ENCODE data around the gene PCNX3. TPM values are rescaled to one million over a fixed set of nuclear protein-coding genes. Genes with fewer than 3 reads are reported as not detected.

Gene PCNX3
- total and polyA plus RNA-seq, 2 of the 13 experiments (the other 11 are each of a cell fraction or from before 2014, with no cell fraction given): 16.2 to 23.0 TPM

DNA sequence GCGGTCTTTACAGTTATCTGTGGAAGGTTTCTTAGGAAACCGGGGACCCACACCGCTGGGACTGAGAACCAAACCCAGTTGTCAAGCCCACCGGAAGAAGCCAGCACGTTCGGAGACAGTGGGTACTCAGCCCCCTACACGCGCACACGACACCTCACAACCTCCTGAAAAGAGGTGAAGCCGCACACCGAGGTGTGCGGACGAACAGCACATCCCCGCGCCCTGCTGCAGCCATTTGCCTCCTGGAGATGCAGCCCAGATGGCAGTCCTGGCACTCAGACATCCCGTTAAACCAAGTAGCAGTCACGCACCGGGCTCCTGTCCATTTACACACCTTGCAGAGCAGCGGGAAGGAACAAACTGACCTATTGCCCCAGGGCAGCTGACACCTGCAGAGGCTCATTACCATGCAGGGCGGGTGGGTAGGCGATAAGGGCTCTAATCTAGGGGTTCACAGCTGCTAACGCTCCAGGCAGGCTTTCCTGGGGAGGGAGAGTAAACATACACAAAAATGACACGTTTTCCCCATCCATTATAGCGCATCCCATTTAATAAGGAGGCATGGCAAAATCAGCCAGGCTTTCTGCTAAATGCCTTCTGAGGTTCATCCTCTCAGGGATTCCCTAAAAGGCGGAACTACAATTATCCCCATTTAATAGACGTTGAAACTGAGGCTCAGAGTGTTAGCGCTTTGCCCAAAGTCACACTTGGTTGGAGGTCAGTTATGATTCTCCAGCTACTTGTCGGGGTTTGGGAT is 40.6 kb upstream of the PCNX3 start (continued):
- TF ChIP-seq, protein P1, sequence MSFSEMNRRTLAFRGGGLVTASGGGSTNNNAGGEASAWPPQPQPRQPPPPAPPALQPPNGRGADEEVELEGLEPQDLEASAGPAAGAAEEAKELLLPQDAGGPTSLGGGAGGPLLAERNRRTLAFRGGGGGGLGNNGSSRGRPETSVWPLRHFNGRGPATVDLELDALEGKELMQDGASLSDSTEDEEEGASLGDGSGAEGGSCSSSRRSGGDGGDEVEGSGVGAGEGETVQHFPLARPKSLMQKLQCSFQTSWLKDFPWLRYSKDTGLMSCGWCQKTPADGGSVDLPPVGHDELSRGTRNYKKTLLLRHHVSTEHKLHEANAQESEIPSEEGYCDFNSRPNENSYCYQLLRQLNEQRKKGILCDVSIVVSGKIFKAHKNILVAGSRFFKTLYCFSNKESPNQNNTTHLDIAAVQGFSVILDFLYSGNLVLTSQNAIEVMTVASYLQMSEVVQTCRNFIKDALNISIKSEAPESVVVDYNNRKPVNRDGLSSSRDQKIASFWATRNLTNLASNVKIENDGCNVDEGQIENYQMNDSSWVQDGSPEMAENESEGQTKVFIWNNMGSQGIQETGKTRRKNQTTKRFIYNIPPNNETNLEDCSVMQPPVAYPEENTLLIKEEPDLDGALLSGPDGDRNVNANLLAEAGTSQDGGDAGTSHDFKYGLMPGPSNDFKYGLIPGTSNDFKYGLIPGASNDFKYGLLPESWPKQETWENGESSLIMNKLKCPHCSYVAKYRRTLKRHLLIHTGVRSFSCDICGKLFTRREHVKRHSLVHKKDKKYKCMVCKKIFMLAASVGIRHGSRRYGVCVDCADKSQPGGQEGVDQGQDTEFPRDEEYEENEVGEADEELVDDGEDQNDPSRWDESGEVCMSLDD (CRISPR knock-in tag; IDR thresholded peaks at IDR 0.05; ENCODE audit: borderline replicate concordance): no peak
- TF ChIP-seq ZNF766 (CRISPR knock-in tag; IDR thresholded peaks at IDR 0.05; ENCODE audit: borderline replicate concordance): no peak
- TF ChIP-seq, protein P2, sequence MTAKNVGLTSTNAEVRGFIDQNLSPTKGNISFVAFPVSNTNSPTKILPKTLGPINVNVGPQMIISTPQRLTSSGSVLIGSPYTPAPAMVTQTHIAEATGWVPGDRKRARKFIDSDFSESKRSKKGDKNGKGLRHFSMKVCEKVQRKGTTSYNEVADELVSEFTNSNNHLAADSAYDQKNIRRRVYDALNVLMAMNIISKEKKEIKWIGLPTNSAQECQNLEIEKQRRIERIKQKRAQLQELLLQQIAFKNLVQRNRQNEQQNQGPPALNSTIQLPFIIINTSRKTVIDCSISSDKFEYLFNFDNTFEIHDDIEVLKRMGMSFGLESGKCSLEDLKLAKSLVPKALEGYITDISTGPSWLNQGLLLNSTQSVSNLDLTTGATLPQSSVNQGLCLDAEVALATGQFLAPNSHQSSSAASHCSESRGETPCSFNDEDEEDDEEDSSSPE (CRISPR knock-in tag; IDR thresholded peaks at IDR 0.05): no peak
- TF ChIP-seq, protein P3, sequence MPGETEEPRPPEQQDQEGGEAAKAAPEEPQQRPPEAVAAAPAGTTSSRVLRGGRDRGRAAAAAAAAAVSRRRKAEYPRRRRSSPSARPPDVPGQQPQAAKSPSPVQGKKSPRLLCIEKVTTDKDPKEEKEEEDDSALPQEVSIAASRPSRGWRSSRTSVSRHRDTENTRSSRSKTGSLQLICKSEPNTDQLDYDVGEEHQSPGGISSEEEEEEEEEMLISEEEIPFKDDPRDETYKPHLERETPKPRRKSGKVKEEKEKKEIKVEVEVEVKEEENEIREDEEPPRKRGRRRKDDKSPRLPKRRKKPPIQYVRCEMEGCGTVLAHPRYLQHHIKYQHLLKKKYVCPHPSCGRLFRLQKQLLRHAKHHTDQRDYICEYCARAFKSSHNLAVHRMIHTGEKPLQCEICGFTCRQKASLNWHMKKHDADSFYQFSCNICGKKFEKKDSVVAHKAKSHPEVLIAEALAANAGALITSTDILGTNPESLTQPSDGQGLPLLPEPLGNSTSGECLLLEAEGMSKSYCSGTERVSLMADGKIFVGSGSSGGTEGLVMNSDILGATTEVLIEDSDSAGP (CRISPR knock-in tag; IDR thresholded peaks at IDR 0.05; ENCODE audit: borderline replicate concordance): 0 out of 2 replicates have a peak, but pooled peaks have one; percentile 22
- TF ChIP-seq KDM3A (CRISPR knock-in tag; IDR thresholded peaks at IDR 0.05; ENCODE audit: low read depth): no peak
- TF ChIP-seq TCF12 (IDR thresholded peaks at IDR 0.05): no peak
- no peak for TF ChIP-seq TCF12 (CRISPR knock-in tag; IDR thresholded peaks at IDR 0.05)
- TF ChIP-seq, protein P4, sequence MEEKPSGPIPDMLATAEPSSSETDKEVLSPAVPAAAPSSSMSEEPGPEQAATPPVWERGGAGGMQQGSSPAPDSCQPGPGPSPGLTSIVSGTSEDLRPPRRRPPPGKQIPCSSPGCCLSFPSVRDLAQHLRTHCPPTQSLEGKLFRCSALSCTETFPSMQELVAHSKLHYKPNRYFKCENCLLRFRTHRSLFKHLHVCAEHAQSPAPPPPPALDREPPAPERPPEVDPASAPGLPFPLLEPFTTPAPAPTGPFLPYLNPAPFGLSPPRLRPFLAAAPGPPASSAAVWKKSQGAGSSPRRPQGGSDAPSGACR (CRISPR knock-in tag; IDR thresholded peaks at IDR 0.05): no peak
- TF ChIP-seq ZBTB20 (CRISPR knock-in tag; IDR thresholded peaks at IDR 0.05; ENCODE audit: borderline replicate concordance, low read depth): no peak
- TF ChIP-seq AHR (CRISPR knock-in tag; IDR thresholded peaks at IDR 0.05): no peak
- TF ChIP-seq NFE2L1 (CRISPR knock-in tag; IDR thresholded peaks at IDR 0.05; ENCODE audit: borderline replicate concordance): no peak
- TF ChIP-seq, protein P5, sequence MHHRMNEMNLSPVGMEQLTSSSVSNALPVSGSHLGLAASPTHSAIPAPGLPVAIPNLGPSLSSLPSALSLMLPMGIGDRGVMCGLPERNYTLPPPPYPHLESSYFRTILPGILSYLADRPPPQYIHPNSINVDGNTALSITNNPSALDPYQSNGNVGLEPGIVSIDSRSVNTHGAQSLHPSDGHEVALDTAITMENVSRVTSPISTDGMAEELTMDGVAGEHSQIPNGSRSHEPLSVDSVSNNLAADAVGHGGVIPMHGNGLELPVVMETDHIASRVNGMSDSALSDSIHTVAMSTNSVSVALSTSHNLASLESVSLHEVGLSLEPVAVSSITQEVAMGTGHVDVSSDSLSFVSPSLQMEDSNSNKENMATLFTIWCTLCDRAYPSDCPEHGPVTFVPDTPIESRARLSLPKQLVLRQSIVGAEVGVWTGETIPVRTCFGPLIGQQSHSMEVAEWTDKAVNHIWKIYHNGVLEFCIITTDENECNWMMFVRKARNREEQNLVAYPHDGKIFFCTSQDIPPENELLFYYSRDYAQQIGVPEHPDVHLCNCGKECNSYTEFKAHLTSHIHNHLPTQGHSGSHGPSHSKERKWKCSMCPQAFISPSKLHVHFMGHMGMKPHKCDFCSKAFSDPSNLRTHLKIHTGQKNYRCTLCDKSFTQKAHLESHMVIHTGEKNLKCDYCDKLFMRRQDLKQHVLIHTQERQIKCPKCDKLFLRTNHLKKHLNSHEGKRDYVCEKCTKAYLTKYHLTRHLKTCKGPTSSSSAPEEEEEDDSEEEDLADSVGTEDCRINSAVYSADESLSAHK (CRISPR knock-in tag; IDR thresholded peaks at IDR 0.05; ENCODE audit: borderline replicate concordance): no peak
- no peak for TF ChIP-seq PAF1 (CRISPR knock-in tag; IDR thresholded peaks at IDR 0.05)
- TF ChIP-seq, protein P6, sequence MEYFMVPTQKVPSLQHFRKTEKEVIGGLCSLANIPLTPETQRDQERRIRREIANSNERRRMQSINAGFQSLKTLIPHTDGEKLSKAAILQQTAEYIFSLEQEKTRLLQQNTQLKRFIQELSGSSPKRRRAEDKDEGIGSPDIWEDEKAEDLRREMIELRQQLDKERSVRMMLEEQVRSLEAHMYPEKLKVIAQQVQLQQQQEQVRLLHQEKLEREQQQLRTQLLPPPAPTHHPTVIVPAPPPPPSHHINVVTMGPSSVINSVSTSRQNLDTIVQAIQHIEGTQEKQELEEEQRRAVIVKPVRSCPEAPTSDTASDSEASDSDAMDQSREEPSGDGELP (IDR thresholded peaks at IDR 0.05; ENCODE audit: borderline replicate concordance, low read depth): peak; percentile 32; the same call in 1 of the 2 replicates
- 0 out of 2 replicates have a peak, but pooled peaks have one; percentile 13 for TF ChIP-seq BRD4 (CRISPR knock-in tag; IDR thresholded peaks at IDR 0.05)
- TF ChIP-seq, protein P7, sequence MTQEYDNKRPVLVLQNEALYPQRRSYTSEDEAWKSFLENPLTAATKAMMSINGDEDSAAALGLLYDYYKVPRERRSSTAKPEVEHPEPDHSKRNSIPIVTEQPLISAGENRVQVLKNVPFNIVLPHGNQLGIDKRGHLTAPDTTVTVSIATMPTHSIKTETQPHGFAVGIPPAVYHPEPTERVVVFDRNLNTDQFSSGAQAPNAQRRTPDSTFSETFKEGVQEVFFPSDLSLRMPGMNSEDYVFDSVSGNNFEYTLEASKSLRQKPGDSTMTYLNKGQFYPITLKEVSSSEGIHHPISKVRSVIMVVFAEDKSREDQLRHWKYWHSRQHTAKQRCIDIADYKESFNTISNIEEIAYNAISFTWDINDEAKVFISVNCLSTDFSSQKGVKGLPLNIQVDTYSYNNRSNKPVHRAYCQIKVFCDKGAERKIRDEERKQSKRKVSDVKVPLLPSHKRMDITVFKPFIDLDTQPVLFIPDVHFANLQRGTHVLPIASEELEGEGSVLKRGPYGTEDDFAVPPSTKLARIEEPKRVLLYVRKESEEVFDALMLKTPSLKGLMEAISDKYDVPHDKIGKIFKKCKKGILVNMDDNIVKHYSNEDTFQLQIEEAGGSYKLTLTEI (CRISPR knock-in tag; conservative IDR thresholded peaks at IDR 0.05): no peak
- TF ChIP-seq KLF9 (CRISPR knock-in tag; IDR thresholded peaks at IDR 0.05; ENCODE audit: low read depth): no peak
